ENCODE data around the gene SUPT4H1.

SUPT4H1 gene

GRCh38 chr17:58318065-58318481 lies 33.9 kb downstream of the SUPT4H1 start:
- DNase-seq (ENCODE audit: low read depth): no peak
- TF ChIP-seq MYC (IDR thresholded peaks at IDR 0.05; ENCODE audit: low read depth, low read length) (no peak), POLR2A (IDR thresholded peaks at IDR 0.05; ENCODE audit: extremely low read depth, insufficient read length) (no peak), CTCF (IDR thresholded peaks at IDR 0.05; ENCODE audit: low read depth, low read length) (no peak)
- TF ChIP-seq, protein P1, sequence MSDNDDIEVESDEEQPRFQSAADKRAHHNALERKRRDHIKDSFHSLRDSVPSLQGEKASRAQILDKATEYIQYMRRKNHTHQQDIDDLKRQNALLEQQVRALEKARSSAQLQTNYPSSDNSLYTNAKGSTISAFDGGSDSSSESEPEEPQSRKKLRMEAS (IDR thresholded peaks at IDR 0.05; ENCODE audit: low read depth, low read length): no peak

GRCh38 chr17:58317421-58318064 lies 34.5 kb downstream of the SUPT4H1 start:
- TF ChIP-seq POLR2A (IDR thresholded peaks at IDR 0.05; ENCODE audit: extremely low read depth, insufficient read length) (no peak), CTCF (IDR thresholded peaks at IDR 0.05; ENCODE audit: low read depth, low read length) (peak; percentile 76), MYC (IDR thresholded peaks at IDR 0.05; ENCODE audit: low read depth, low read length) (peak; percentile 33; the same call in 1 of the 2 replicates)
- TF ChIP-seq, protein P1 (IDR thresholded peaks at IDR 0.05; ENCODE audit: low read depth, low read length): peak; percentile 74
- peak; percentile 87 for DNase-seq (ENCODE audit: low read depth)
- no peak overlapping the region for H3K4me3 ChIP-seq (ENCODE audit: low read depth, low read length)

More at GRCh38 chr17:58318065-58318481, 33.9 kb downstream of the SUPT4H1 start:
- no peak overlapping the region for H3K4me3 ChIP-seq (ENCODE audit: low read depth, low read length)

DNA sequence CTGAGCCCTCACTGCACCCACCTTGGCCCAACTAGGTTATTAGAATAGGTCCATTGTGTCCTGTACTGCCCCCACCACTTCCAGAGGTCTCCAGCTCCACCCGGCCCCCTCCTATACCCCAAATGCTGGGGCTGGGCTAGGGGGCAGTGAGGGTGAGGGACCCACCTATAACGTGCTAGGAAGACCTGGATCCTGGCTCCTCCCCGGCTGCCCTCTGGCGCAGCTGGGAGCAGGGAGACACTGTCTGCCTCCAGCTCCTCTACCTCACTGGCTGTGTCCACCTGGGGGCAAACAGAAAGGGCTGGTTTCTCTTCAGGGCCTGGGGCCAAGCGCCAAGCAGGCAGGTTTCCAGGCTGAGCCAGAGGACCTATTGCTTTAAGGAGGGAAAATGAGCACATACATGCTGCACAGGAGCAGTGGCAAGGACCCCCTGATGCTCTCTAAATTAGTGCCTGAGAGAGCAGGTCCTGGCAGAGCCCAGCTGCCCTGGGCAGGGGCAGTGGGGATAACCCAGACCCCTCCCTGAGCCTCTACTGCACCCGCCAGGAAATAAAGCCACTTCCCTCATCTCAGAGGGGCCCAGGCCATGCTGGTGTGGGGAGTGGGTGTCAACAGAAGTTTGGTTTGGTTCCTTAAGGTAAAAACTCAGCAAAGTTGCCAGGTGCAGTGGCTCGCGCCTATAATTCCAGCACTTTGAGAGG lies 35.6 kb downstream of the SUPT4H1 start:
- no peak overlapping the region for H3K4me3 ChIP-seq (ENCODE audit: low read depth, low read length)
- DNase-seq (ENCODE audit: low read depth): no peak
- TF ChIP-seq POLR2A (IDR thresholded peaks at IDR 0.05; ENCODE audit: extremely low read depth, insufficient read length) (peak; percentile 13), CTCF (IDR thresholded peaks at IDR 0.05; ENCODE audit: low read depth, low read length) (no peak)

DNA sequence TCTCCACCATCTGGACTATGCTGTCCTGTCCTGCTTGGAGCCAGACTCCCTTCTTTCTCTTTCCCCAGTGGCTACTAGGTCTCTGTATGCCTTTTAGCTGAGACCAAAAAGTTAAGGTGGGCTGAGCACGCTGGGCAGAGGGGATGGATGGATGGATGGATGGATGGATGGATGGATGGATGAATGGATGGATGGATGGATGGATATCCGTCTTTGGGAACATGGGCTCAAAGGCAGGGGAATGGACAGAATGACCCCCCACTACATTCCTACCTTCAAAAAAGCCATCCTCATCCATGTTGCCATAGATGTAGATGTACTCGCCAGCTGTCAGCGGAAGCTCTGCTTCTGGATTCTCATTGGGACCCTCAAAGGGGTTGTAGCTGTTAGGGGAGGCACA lies 36.3 kb downstream of the SUPT4H1 start:
- TF ChIP-seq CTCF (IDR thresholded peaks at IDR 0.05; ENCODE audit: low read depth, low read length) (no peak), POLR2A (IDR thresholded peaks at IDR 0.05; ENCODE audit: extremely low read depth, insufficient read length) (no peak), MYC (IDR thresholded peaks at IDR 0.05; ENCODE audit: low read depth, low read length) (no peak)
- TF ChIP-seq, protein P1 (IDR thresholded peaks at IDR 0.05; ENCODE audit: low read depth, low read length): no peak
- H3K4me3 ChIP-seq (ENCODE audit: low read depth, low read length): no peak overlapping the region
- no peak for DNase-seq (ENCODE audit: low read depth)

DNA sequence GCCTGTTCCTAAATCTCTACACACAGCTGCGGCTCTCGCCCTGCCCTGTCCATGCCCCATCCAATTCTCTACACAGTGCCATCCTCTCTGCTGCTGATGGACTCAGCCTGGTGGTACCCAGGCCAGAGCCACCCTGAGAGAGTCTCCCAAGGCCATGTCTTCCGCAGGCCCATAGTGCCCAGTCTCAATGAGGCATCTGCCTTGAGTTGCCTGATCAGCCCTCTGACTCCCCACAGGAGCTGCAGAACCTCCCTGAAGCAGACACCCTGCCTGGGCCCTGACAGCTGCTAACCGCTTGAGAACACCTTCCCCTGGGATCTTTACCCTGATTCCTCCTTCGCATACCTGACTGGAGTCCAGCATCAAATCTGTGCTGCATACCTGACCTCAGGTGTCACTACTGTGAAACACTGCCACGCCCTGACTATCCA lies 36.7 kb downstream of the SUPT4H1 start:
- TF ChIP-seq CTCF (IDR thresholded peaks at IDR 0.05; ENCODE audit: low read depth, low read length) (no peak), MYC (IDR thresholded peaks at IDR 0.05; ENCODE audit: low read depth, low read length) (no peak), POLR2A (IDR thresholded peaks at IDR 0.05; ENCODE audit: extremely low read depth, insufficient read length) (no peak)
- TF ChIP-seq, protein P1 (IDR thresholded peaks at IDR 0.05; ENCODE audit: low read depth, low read length): no peak
- H3K4me3 ChIP-seq (ENCODE audit: low read depth, low read length): no peak overlapping the region
- no peak for DNase-seq (ENCODE audit: low read depth)
